ENCODE results near the gene CSF3. TPM values are rescaled to one million over a fixed set of nuclear protein-coding genes. Genes with fewer than 3 reads are reported as not detected.

CSF3 gene
- total RNA-seq, 1 donor from 2014 or later: not detected

DNA sequence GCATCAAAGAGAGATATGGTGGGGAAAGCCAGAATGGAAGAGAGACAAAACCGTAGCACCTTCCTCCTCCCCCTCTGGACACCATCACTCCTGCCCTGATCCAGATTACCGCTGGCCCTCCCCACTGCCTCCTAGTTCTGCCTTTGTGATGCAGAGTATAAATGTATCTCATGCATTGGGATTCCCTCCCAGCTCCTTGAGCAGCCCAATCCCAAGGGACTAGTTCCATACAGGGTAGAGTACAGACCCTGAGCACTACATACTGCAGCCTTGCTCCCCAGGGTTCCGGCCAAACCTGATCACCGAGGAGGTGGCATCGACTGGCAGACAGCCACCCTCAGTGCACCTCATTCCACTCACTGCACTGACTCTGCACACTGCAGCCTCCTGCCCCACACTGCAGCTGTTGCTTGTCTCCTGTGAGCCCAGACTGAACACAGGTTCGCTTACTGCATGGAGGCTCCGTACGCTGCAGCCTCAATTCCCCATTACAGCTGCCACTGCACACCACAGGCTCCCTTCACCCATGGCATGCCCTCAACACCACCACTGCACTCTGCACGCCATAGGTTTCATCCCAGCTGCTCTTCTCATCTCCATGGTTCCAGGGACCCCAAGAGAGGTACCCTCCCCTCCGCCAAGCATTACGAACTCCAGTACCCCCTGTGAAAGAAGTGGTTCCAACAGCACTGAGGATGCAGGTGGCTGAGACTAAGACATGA, 45.8 kb downstream of the CSF3 start:
- H3K9me3 Mint-ChIP-seq (ENCODE audit: unreplicated experiment): no peaks in the 10 kb centered on the region
- peaks cover 5% of the 10 kb centered on the region for H3K36me3 Mint-ChIP-seq (ENCODE audit: low read depth, unreplicated experiment)
- H3K27ac Mint-ChIP-seq (ENCODE audit: unreplicated experiment): peak overlapping the region; percentile 36
- no peak for DNase-seq (ENCODE audit: low spot score)
- peaks cover 33% of the 10 kb centered on the region for H3K4me1 Mint-ChIP-seq (ENCODE audit: unreplicated experiment)
- TF ChIP-seq, protein P1, sequence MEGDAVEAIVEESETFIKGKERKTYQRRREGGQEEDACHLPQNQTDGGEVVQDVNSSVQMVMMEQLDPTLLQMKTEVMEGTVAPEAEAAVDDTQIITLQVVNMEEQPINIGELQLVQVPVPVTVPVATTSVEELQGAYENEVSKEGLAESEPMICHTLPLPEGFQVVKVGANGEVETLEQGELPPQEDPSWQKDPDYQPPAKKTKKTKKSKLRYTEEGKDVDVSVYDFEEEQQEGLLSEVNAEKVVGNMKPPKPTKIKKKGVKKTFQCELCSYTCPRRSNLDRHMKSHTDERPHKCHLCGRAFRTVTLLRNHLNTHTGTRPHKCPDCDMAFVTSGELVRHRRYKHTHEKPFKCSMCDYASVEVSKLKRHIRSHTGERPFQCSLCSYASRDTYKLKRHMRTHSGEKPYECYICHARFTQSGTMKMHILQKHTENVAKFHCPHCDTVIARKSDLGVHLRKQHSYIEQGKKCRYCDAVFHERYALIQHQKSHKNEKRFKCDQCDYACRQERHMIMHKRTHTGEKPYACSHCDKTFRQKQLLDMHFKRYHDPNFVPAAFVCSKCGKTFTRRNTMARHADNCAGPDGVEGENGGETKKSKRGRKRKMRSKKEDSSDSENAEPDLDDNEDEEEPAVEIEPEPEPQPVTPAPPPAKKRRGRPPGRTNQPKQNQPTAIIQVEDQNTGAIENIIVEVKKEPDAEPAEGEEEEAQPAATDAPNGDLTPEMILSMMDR (IDR thresholded peaks at IDR 0.05; ENCODE audit: unreplicated experiment): no peak
- peak overlapping the region; percentile 90 for H3K4me3 Mint-ChIP-seq (ENCODE audit: unreplicated experiment)
- H3K27me3 Mint-ChIP-seq (ENCODE audit: unreplicated experiment): peaks cover 17% of the 10 kb centered on the region

DNA sequence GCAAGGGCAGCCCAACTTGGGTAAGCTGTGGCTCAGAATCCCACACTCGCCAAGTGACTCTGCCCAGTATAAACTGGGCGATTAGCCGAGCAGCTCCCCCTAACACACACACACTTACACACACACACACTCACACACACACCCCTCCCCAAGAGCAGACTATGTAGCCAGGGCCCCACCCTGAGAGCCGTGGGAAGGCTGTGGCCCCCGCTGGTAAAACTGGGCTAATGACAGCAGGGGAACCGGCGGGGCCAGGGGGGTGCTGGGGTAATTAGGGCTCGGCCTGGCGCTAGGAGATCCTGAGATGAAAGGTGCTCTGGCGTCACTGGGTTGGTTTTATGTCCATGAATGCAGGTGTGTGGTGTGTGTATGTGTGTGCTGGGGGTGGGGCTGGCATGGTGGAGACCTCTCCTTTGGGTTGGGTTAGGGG, 46.4 kb downstream of the CSF3 start:
- Mint-ChIP-seq H3K4me1 (ENCODE audit: unreplicated experiment) (peaks cover 33% of the 10 kb centered on the region), H3K9me3 (ENCODE audit: unreplicated experiment) (no peaks in the 10 kb centered on the region), H3K27ac (ENCODE audit: unreplicated experiment) (peak overlapping the region; percentile 36), H3K36me3 (ENCODE audit: low read depth, unreplicated experiment) (peaks cover 5% of the 10 kb centered on the region), H3K4me3 (ENCODE audit: unreplicated experiment) (peak overlapping the region; percentile 90), H3K27me3 (ENCODE audit: unreplicated experiment) (peaks cover 17% of the 10 kb centered on the region)
- DNase-seq (ENCODE audit: low spot score): no peak
- TF ChIP-seq, protein P1 (IDR thresholded peaks at IDR 0.05; ENCODE audit: unreplicated experiment): no peak

DNA sequence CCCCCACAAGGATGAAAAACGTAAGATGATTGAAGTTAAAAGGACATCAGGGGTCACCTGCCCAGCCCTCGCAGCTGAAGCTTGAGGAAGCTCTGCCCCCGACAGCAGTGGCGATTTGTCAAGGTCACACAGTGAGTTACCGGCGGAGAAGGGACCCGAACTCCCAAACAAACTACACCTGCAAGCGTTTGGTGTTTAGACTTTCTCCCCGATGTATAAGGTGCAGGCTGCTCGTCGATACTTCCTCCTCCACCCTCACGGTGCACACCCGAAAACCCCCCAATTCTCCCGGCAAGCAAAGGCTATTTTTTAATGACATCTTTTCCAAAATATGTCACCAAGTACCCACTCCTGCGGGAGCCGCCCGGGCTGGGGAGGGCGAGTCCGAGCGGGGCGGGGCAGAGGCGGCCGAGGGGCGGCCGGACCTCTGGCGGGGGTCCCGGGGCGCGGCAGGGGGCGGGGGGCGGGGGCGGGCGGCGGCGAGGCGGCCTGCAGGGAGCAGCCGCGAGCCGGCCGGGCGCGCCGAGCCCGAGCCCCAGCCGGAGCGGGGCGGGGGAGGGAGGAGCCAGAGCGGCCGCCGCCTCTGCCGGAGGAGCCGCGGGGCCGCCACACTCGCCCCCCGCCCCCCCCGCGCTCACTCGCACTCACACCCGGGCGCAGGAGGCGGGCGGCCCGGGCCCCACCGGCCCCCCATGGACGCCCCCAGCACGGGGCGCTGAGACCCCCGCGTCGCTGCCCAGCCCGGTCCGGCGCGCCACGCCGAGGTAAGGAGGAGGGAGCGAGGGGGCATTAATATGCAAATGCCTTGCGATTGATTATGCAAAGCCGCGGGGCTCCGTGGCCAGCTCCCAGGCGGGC, 47.3 kb downstream of the CSF3 start, which contains the start of gene THRA:
THRA (plus strand) TSS at position 637 of the 858 bp plus-strand sequence. CDS start 11,524 bp downstream, outside the sequence.
- Mint-ChIP-seq H3K4me3 (ENCODE audit: unreplicated experiment) (peak within 1 kb of the TSS; percentile 94), H3K27ac (ENCODE audit: unreplicated experiment) (peak within 1 kb of the TSS; percentile 61), H3K9me3 (ENCODE audit: unreplicated experiment) (no peaks in the 10 kb centered on the region), H3K36me3 (ENCODE audit: low read depth, unreplicated experiment) (peaks cover 5% of the 10 kb centered on the region), H3K27me3 (ENCODE audit: unreplicated experiment) (peaks cover 17% of the 10 kb centered on the region), H3K4me1 (ENCODE audit: unreplicated experiment) (peaks cover 40% of the 10 kb centered on the region)
- DNase-seq (ENCODE audit: low spot score): peak; percentile 66
- TF ChIP-seq, protein P1 (IDR thresholded peaks at IDR 0.05; ENCODE audit: unreplicated experiment): no peak

DNA sequence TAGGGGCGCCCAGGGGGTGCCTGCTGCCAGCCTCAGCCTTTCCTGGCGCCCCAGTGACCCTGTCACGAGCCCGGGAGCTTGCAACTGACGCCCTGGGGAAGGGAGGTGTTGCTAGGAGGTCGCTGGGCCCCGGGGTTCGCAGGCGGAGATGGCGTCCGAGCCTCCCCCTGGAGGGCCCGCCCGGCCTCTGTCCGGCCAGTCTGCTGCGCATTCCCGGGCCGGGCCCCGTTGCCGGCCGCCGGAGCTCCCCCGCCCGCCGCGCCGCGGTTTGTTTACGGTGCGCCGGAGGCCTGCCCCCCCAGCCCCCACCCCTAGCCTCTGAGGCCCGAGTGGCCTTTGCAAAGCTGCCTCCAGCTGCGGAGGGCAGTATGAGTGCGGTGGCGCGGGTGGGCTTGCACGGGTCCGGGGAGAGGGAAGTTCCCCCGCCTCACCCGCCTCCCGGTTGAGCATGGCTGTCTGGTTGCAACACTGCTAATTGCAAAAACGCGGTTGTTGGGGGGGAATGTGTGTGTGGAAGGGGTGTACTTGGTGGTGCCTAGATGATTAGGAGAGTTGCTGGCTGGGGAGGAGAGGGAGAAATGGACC, 48.0 kb downstream of the CSF3 start:
- no peak overlapping the region for H3K27ac Mint-ChIP-seq (ENCODE audit: unreplicated experiment)
- H3K27me3 Mint-ChIP-seq (ENCODE audit: unreplicated experiment): peaks cover 21% of the 10 kb centered on the region
- H3K4me1 Mint-ChIP-seq (ENCODE audit: unreplicated experiment): peaks cover 42% of the 10 kb centered on the region
- H3K36me3 Mint-ChIP-seq (ENCODE audit: low read depth, unreplicated experiment): peaks cover 5% of the 10 kb centered on the region
- H3K9me3 Mint-ChIP-seq (ENCODE audit: unreplicated experiment): no peaks in the 10 kb centered on the region
- peak overlapping the region; percentile 94 for H3K4me3 Mint-ChIP-seq (ENCODE audit: unreplicated experiment)
- DNase-seq (ENCODE audit: low spot score): peak; percentile 40
- TF ChIP-seq, protein P1 (IDR thresholded peaks at IDR 0.05; ENCODE audit: unreplicated experiment): no peak

Data from endothelial cell (in vitro differentiated cells).